Lung (tissue), 12 donors: ENCODE measurements around the gene ZNF768. TPM values are rescaled to one million over a fixed set of nuclear protein-coding genes. Genes with fewer than 3 reads are reported as not detected.

ENCODE experiments used
- ATAC-seq: fragments of 200-7000 bp; cut with Tn5 transposase; one replicate; pipeline ENCODE4 v1.9.1; 2020; ENCODE audit warnings: moderate number of reproducible peaks; ENCODE audit not compliant: insufficient read depth, low FRiP score
- DNase-seq, 3 donors: peaks; one replicate each; pipeline ENCODE4 v3.0.0-alpha.2; 2013 to 2017
- H3K27ac ChIP-seq, 2 donors: one replicate each; pipeline ENCODE4 v1.5.1; 2013; ENCODE audit warnings: mild to moderate bottlenecking in 2 of 2, moderate library complexity in 2 of 2, control low read depth in 1 of 2, inconsistent platforms in 1 of 2, low read depth in 1 of 2, low read length in 1 of 2
- H3K27me3 ChIP-seq, 3 donors: one replicate each; pipeline ENCODE4 v1.5.1; 2013; ENCODE audit warnings: low read length in 2 of 3; ENCODE audit not compliant: control insufficient read depth in 3 of 3, insufficient read depth in 3 of 3
- H3K36me3 ChIP-seq, 4 donors: one replicate each; pipeline ENCODE4 v1.5.1; 2013; ENCODE audit warnings: low read length in 4 of 4, mild to moderate bottlenecking in 1 of 4, moderate library complexity in 1 of 4; ENCODE audit not compliant: control insufficient read depth in 4 of 4, insufficient read depth in 4 of 4
- H3K4me1 ChIP-seq, 5 donors: one replicate each; pipeline ENCODE4 v1.5.1; 2013; ENCODE audit warnings: low read length in 5 of 5, mild to moderate bottlenecking in 2 of 5, moderate library complexity in 1 of 5; ENCODE audit not compliant: control insufficient read depth in 5 of 5, insufficient read depth in 5 of 5
- H3K4me3 ChIP-seq: one replicate; pipeline ENCODE4 v1.5.1; 2013; ENCODE audit warnings: mild to moderate bottlenecking, control low read depth, moderate library complexity
- H3K9ac ChIP-seq, 2 donors: one replicate each; pipeline ENCODE4 v1.5.1; 2013; ENCODE audit warnings: low read length in 2 of 2, control low read depth in 1 of 2; ENCODE audit not compliant: insufficient read depth in 1 of 2
- H3K9me3 ChIP-seq, 4 donors: one replicate each; pipeline ENCODE4 v1.5.1; 2013; ENCODE audit warnings: low read length in 3 of 4, mild to moderate bottlenecking in 1 of 4, moderate library complexity in 1 of 4; ENCODE audit not compliant: control insufficient read depth in 4 of 4, insufficient read depth in 3 of 4
- CTCF ChIP-seq: IDR thresholded peaks from 2 replicates; pipeline ENCODE4 v1.5.1; 2012; ENCODE audit warnings: mild to moderate bottlenecking; ENCODE audit errors: control extremely low read depth, extremely low read depth
- WGBS, 2 donors: extraction: QIAGEN DNeasy Blood & Tissue Kit; methylation state at CpG; one replicate each; pipeline ENCODE4 v1.1.7; 2013; 5-methylcytosine and 5-hydroxymethylcytosine counted together
- polyA plus RNA-seq, 2 donors: library from polyadenylated mRNA; stranded (reverse); fragments of 200-250 nt; gene quantifications; one replicate each; pipeline ENCODE4 v1.2.1, GENCODE V29; 2013
- total RNA-seq, 2 donors: library from RNA; depleted of rRNA in 1 of 2; stranded (reverse); fragments of >200 nt in 1 of 2; gene quantifications; one replicate each; pipeline ENCODE4 v1.2.1, GENCODE V29; 2014 to 2021
- donor health status: control.
- donor health status: control.
- donor health status: Bipolar disorder and iron deficiency.
- donor health status: healthy.
- donor health status: DM: yes; HTN: yes; CAD: no.

ZNF768 gene
- total and polyA plus RNA-seq, 4 donors, result 17.9 to 45.1 (median 27.0) TPM

GRCh38 chr16:30485818-30486436 lies 40.4 kb downstream of the ZNF768 start:
- WGBS, 2 donors, result 79 to 86% methylated on average over 7 of the region's 7 CpGs
- Histone ChIP-seq H3K4me1 (no peaks in the 10 kb centered on the region), H3K9ac (no peak overlapping the region), H3K9me3 (peaks cover 0 to 3% (median 0%) of the 10 kb centered on the region in 4 donors), H3K36me3 (peaks cover 0 to 6% (median 0%) of the 10 kb centered on the region in 4 donors), H3K4me3 (no peak overlapping the region), H3K27ac (no peak overlapping the region), H3K27me3 (no peaks in the 10 kb centered on the region)
- DNase-seq (no peak), ATAC-seq (no peak)
- no peak for TF ChIP-seq CTCF

- H3K36me3 ChIP-seq, result peaks cover 0 to 4% (median 0%) of the 10 kb centered on the region in 4 donors
- no peak overlapping the region for H3K9ac ChIP-seq
- H3K4me1 ChIP-seq, result no peaks in the 10 kb centered on the region
- no peak for DNase-seq
- H3K9me3 ChIP-seq, result no peaks in the 10 kb centered on the region
- no peaks in the 10 kb centered on the region for H3K27me3 ChIP-seq
- no peak overlapping the region for H3K27ac ChIP-seq
- ATAC-seq, result no peak
- H3K4me3 ChIP-seq, result no peak overlapping the region
- TF ChIP-seq CTCF, result no peak
Observed at GRCh38 chr16:30484887-30485286, 41.5 kb downstream of the ZNF768 start.

- Histone ChIP-seq H3K27ac (no peak overlapping the region), H3K27me3 (no peaks in the 10 kb centered on the region), H3K9me3 (no peaks in the 10 kb centered on the region), H3K9ac (no peak overlapping the region), H3K4me1 (no peaks in the 10 kb centered on the region), H3K36me3 (no peaks in the 10 kb centered on the region), H3K4me3 (no peak overlapping the region)
- TF ChIP-seq CTCF, result no peak
- DNase-seq (no peak), ATAC-seq (no peak)
- 94 to 97% methylated on average over 3 of the region's 3 CpGs for WGBS, 2 donors
Observed at GRCh38 chr16:30482366-30482765, 44.0 kb downstream of the ZNF768 start.

- DNase-seq (no peak), ATAC-seq (no peak)
- Histone ChIP-seq H3K9ac (no peak overlapping the region), H3K4me1 (no peaks in the 10 kb centered on the region), H3K9me3 (no peaks in the 10 kb centered on the region), H3K4me3 (no peak overlapping the region), H3K27ac (no peak overlapping the region), H3K36me3 (no peaks in the 10 kb centered on the region), H3K27me3 (no peaks in the 10 kb centered on the region)
- WGBS, 2 donors, result 75 to 79% methylated on average over 5 of the region's 5 CpGs
- TF ChIP-seq CTCF, result no peak
Observed at GRCh38 chr16:30481381-30481780, 45.0 kb downstream of the ZNF768 start.
